IMR-90 (cell line): ENCODE data around the gene EIF2B1. TPM values are rescaled to one million over a fixed set of nuclear protein-coding genes. Genes with fewer than 3 reads are reported as not detected.

Source experiments
- ATAC-seq: fragments of 200-7000 bp; cut with Tn5 transposase; 2 replicates; pipeline ENCODE4 v1.9.1; 2020; ENCODE audit warnings: low read depth, mild to moderate bottlenecking, moderate library complexity
- BruUV-seq: library from RNA; stranded (reverse); fragments of 400-500 nt; replicated peaks from 2 replicates; lab custom pipeline; 2021; lab: Mats Ljungman, UMichigan
- CTCF ChIA-PET: fragments of 300-600 bp; formaldehyde crosslinking; extraction: SDS; loops from one replicate; lab custom pipeline; 2021; ENCODE audit warnings: antibody characterized with exemption; lab: Yijun Ruan, JAX
- POLR2A ChIA-PET: fragments of 300-600 bp; sonication (Branson Sonifier 250); formaldehyde crosslinking; loops from one replicate; lab custom pipeline; 2022; ENCODE audit warnings: antibody characterized with exemption; ENCODE audit not compliant: unreplicated experiment; lab: Charles Lee
- DNase-seq: peaks from one replicate; pipeline ENCODE4 v3.0.0; 2013
- H2AFZ ChIP-seq: replicated peaks from 2 replicates; pipeline ENCODE3; 2013; ENCODE audit warnings: low read length, mild to moderate bottlenecking; ENCODE audit not compliant: poor library complexity
- H2AK5ac ChIP-seq: 2 replicates; pipeline ENCODE4 v1.6.1; 2013; ENCODE audit warnings: low read depth, low read length, inconsistent platforms
- H2AK9ac ChIP-seq: replicated peaks from 2 replicates; pipeline ENCODE3; 2013; ENCODE audit warnings: mild to moderate bottlenecking, low read depth, low read length, moderate library complexity; ENCODE audit not compliant: poor library complexity
- H2BK120ac ChIP-seq: 2 replicates; pipeline ENCODE4 v1.6.1; 2013; ENCODE audit warnings: low read depth, low read length, inconsistent platforms
- H2BK15ac ChIP-seq: 3 replicates; pipeline ENCODE4 v1.6.1; 2013; ENCODE audit warnings: low read depth, low read length, inconsistent platforms
- H2BK20ac ChIP-seq: 2 replicates; pipeline ENCODE4 v1.6.1; 2013; ENCODE audit warnings: low read depth, mild to moderate bottlenecking, inconsistent platforms, low read length, moderate library complexity
- H2BK5ac ChIP-seq: 2 replicates; pipeline ENCODE4 v1.6.1; 2013; ENCODE audit warnings: mild to moderate bottlenecking, low read depth, low read length, inconsistent platforms; ENCODE audit not compliant: poor library complexity, severe bottlenecking
- H3K14ac ChIP-seq: replicated peaks from 2 replicates; pipeline ENCODE4 v1.6.1; 2013; ENCODE audit warnings: low read depth, low read length, inconsistent platforms
- H3K18ac ChIP-seq: 2 replicates; pipeline ENCODE4 v1.6.1; 2013; ENCODE audit warnings: low read depth, low read length, control low read depth
- H3K23ac ChIP-seq: 2 replicates; pipeline ENCODE4 v1.6.1; 2013; ENCODE audit warnings: low read depth, low read length, inconsistent platforms
- H3K27ac ChIP-seq: 2 replicates; pipeline ENCODE4 v1.5.1; 2013; ENCODE audit warnings: mild to moderate bottlenecking, control low read depth, low read length; ENCODE audit not compliant: insufficient read depth
- H3K27me3 ChIP-seq: 2 replicates; pipeline ENCODE4 v1.6.1; 2013; ENCODE audit warnings: low read length; ENCODE audit not compliant: control insufficient read depth, insufficient read depth
- H3K36me3 ChIP-seq: 2 replicates; pipeline ENCODE4 v1.6.1; 2013; ENCODE audit warnings: low read length, mixed read lengths; ENCODE audit not compliant: control insufficient read depth, insufficient read depth
- H3K4ac ChIP-seq: 2 replicates; pipeline ENCODE4 v1.6.1; 2013; ENCODE audit warnings: low read depth, low read length, inconsistent platforms
- H3K4me1 ChIP-seq: 2 replicates; pipeline ENCODE4 v1.6.1; 2013; ENCODE audit warnings: low read length, mixed read lengths; ENCODE audit not compliant: control insufficient read depth, insufficient read depth
- H3K4me2 ChIP-seq: 2 replicates; pipeline ENCODE4 v1.6.1; 2013; ENCODE audit warnings: low read depth, mild to moderate bottlenecking, control low read depth, low read length, moderate library complexity
- H3K4me3 ChIP-seq: 2 replicates; pipeline ENCODE4 v1.5.1; 2013; ENCODE audit warnings: low read depth, mild to moderate bottlenecking, control low read depth, low read length, moderate library complexity; ENCODE audit not compliant: insufficient read depth
- H3K56ac ChIP-seq: 2 replicates; pipeline ENCODE4 v1.6.1; 2013; ENCODE audit warnings: low read length, inconsistent platforms; ENCODE audit not compliant: insufficient read depth; ENCODE audit errors: extremely low read depth
- H3K79me1 ChIP-seq, 2 experiments: 2 replicates each; pipeline ENCODE4 v1.6.1; 2013; ENCODE audit warnings: low read length in 2 of 2, inconsistent platforms in 1 of 2, low read depth in 1 of 2
- H3K9ac ChIP-seq: 2 replicates; pipeline ENCODE4 v1.6.1; 2013; ENCODE audit warnings: low read depth, low read length, control low read depth
- H3K9me1 ChIP-seq: 2 replicates; pipeline ENCODE4 v1.6.1; 2013; ENCODE audit warnings: low read length, inconsistent platforms; ENCODE audit not compliant: insufficient read depth
- H3K9me3 ChIP-seq: 2 replicates; pipeline ENCODE4 v1.6.1; 2013; ENCODE audit warnings: low read length; ENCODE audit not compliant: control insufficient read depth, insufficient read depth
- H4K20me1 ChIP-seq: 2 replicates; pipeline ENCODE4 v1.6.1; 2013; ENCODE audit warnings: low read length, inconsistent platforms; ENCODE audit not compliant: insufficient read depth
- H4K5ac ChIP-seq: 2 replicates; pipeline ENCODE4 v1.6.1; 2013; ENCODE audit warnings: mild to moderate bottlenecking, low read depth, low read length, control low read depth
- H4K8ac ChIP-seq, 2 experiments: 2 replicates each; pipeline ENCODE4 v1.6.1; 2013; ENCODE audit warnings: low read depth in 2 of 2, low read length in 2 of 2, control low read depth in 1 of 2, inconsistent platforms in 1 of 2
- H4K91ac ChIP-seq: 2 replicates; pipeline ENCODE4 v1.6.1; 2013; ENCODE audit warnings: low read depth, low read length, inconsistent platforms; ENCODE audit not compliant: insufficient read depth
- CEBPB ChIP-seq: IDR thresholded peaks from 2 replicates; pipeline ENCODE4 v1.6.1; 2012; ENCODE audit warnings: low read depth, low read length, improper control_type of control experiment
- RFX5 ChIP-seq: IDR thresholded peaks from 2 replicates; pipeline ENCODE4 v1.8.0; 2012; ENCODE audit warnings: low read depth, mild to moderate bottlenecking, low read length, moderate library complexity
- dilution Hi-C: fragments of 300-500 bp; cut with HindIII; formaldehyde crosslinking; loops from one replicate; pipeline ENCODE4 v1.14.3; 2018; ENCODE audit warnings: low sequenced_read_pairs; ENCODE audit not compliant: unreplicated experiment
- in situ Hi-C: fragments of 300-500 bp; cut with MboI; formaldehyde crosslinking; loops from 3 replicates; pipeline ENCODE4 v1.14.3; 2019; ENCODE audit warnings: low sequenced_read_pairs, inconsistent platforms, mixed read lengths
- intact Hi-C: fragments of 100-400 bp; cut with micrococcal nuclease; formaldehyde crosslinking; loops from 2 replicates; pipeline ENCODE4 v1.10.0; 2022
- polyA plus RNA-seq, 3 experiments: library from polyadenylated mRNA; depleted of rRNA; stranded (reverse); fragments of >200 nt; gene quantifications; 2 replicates each; pipeline ENCODE4 v1.2.3, GENCODE V29; 2012; ENCODE audit warnings: low replicate concordance in 1 of 3
- total RNA-seq: library from RNA; depleted of rRNA; stranded (reverse); fragments of >200 nt; gene quantifications from 2 replicates; pipeline ENCODE4 v1.2.3, GENCODE V29; 2012

Gene EIF2B1
- total and polyA plus RNA-seq, 2 of the 4 experiments (the other 2 are of a cell fraction): 33.9 to 45.9 TPM

DNA sequence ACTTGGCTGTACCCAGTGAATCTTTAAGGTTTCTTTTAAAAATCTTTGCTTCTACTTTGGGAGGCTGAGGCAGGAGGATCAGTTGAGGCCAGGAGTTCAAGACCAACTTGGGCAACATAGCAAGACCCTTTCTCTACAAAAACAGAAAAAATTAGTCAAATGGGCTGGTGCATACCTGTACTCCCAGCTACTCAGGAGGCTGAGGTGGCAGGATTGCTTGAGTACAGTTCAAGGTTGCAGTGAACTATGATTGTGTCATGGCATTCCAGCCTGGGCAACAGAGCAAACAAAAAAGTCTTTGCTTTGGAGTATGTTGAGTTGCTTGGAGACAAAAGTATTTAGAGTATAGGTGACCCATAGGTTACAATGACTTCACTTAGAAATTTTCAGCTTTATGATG, 37.8 kb downstream of the EIF2B1 start:
- Histone ChIP-seq H4K20me1 (peaks cover 50% of the 10 kb centered on the region), H3K4me3 (no peak overlapping the region), H2BK15ac (no peak overlapping the region), H3K9ac (no peak overlapping the region), H2BK5ac (no peak overlapping the region), H3K9me3 (no peaks in the 10 kb centered on the region), H3K4ac (no peak overlapping the region), H4K8ac (no peak overlapping the region), H3K23ac (no peak overlapping the region), H2BK120ac (no peak overlapping the region), H3K18ac (no peak overlapping the region), H2AK9ac (no peak overlapping the region), H3K36me3 (peaks cover 34% of the 10 kb centered on the region), H3K79me1 (peaks cover 18 to 42% of the 10 kb centered on the region in 2 experiments), H3K4me1 (no peaks in the 10 kb centered on the region; the same call in 1 of the 2 replicates), H3K27ac (no peak overlapping the region), H4K5ac (no peak overlapping the region), H2AK5ac (no peak overlapping the region), H4K91ac (no peak overlapping the region), H3K4me2 (no peak overlapping the region), H2AFZ (no peak overlapping the region), H3K14ac (no peak overlapping the region), H2BK20ac (no peak overlapping the region), H3K9me1 (no peaks in the 10 kb centered on the region), H3K27me3 (no peaks in the 10 kb centered on the region), H3K56ac (no peak overlapping the region)
- DNase-seq (peak; percentile 32), ATAC-seq (no peak)
- in situ Hi-C loops (no loop called here), intact Hi-C loops (no loop called here), dilution Hi-C loops (no loop called here)
- ChIA-PET CTCF (no interaction called here), POLR2A (no interaction called here)
- TF ChIP-seq CEBPB (peak; percentile 22; the same call in 1 of the 2 replicates), RFX5 (no peak)
- no TSS peak for BruUV-seq
